T-cell (primary cell): ENCODE results near the gene ACER2. TPM values are rescaled to one million over a fixed set of nuclear protein-coding genes. Genes with fewer than 3 reads are reported as not detected.

Experiments
- ATAC-seq, 4 experiments: fragments of 200-7000 bp in 3 of 4; fragments of 150-1000 bp in 1 of 4; cut with Tn5 transposase; replicated peaks in 1 of 4; 1 replicate in 3 of 4; 2 replicates in 1 of 4; pipeline ENCODE4 v1.10.0; 2021; ENCODE audit warnings: moderate library complexity in 3 of 4, mild to moderate bottlenecking in 2 of 4, moderate number of reproducible peaks in 1 of 4
- CTCF ChIA-PET, 2 donors: fragments of 300-600 bp; sonication (Branson Sonifier 250); formaldehyde crosslinking; loops; one replicate each; lab custom pipeline; 2022; ENCODE audit warnings: antibody characterized with exemption in 2 of 2; lab: Charles Lee
- POLR2A ChIA-PET, 2 donors: fragments of 300-600 bp; sonication (Branson Sonifier 250); formaldehyde crosslinking; loops; one replicate each; lab custom pipeline; 2022; ENCODE audit warnings: antibody characterized with exemption in 2 of 2; lab: Charles Lee
- DNase-seq, 35 experiments: peaks; one replicate each; pipeline versions ENCODE4 v3.0.0 to v3.0.0-alpha.2; 2013 to 2023
- H3K27ac ChIP-seq: one replicate; pipeline ENCODE4 v1.5.1; 2013; ENCODE audit warnings: low read length
- H3K27me3 ChIP-seq, 2 experiments: replicated peaks in 1 of 2; 1 replicate in 1 of 2; 2 replicates in 1 of 2; pipeline versions ENCODE4 v1.6.1 to v1.7.0; 2013; ENCODE audit warnings: low read length in 1 of 2, mixed read lengths in 1 of 2; ENCODE audit not compliant: control insufficient read depth in 2 of 2, insufficient read depth in 2 of 2; ENCODE audit errors: extremely low read depth in 1 of 2
- H3K36me3 ChIP-seq, 2 donors: 1 replicate in 1 of 2; 2 replicates in 1 of 2; pipeline versions ENCODE4 v1.6.1 to v1.7.0; 2013; ENCODE audit warnings: low read length in 1 of 2; ENCODE audit not compliant: control insufficient read depth in 2 of 2, insufficient read depth in 1 of 2; ENCODE audit errors: extremely low read depth in 1 of 2
- H3K4me1 ChIP-seq, 2 experiments: 1 replicate in 1 of 2; 2 replicates in 1 of 2; pipeline versions ENCODE4 v1.6.1 to v1.7.0; 2013; ENCODE audit warnings: low read length in 2 of 2, mixed read lengths in 1 of 2; ENCODE audit not compliant: insufficient read depth in 2 of 2, control insufficient read depth in 1 of 2; ENCODE audit errors: extremely low read depth in 1 of 2
- H3K4me3 ChIP-seq, 2 donors: 1 replicate in 1 of 2; 2 replicates in 1 of 2; pipeline versions ENCODE4 v1.5.1 to v1.7.0; 2013; ENCODE audit warnings: mild to moderate bottlenecking in 2 of 2, low read length in 1 of 2, moderate library complexity in 1 of 2; ENCODE audit not compliant: control insufficient read depth in 1 of 2; ENCODE audit errors: extremely low read depth in 1 of 2
- H3K9me3 ChIP-seq: 2 replicates; pipeline ENCODE4 v1.7.0; 2013
- H3K27ac Mint-ChIP-seq, 2 donors: one replicate each; pipeline ENCODE4 v1.8.0; 2020 to 2021; ENCODE audit warnings: mild to moderate bottlenecking in 2 of 2, mixed read lengths in 2 of 2
- H3K27me3 Mint-ChIP-seq, 2 donors: one replicate each; pipeline ENCODE4 v1.8.0; 2021 to 2022; ENCODE audit warnings: mixed read lengths in 2 of 2
- H3K36me3 Mint-ChIP-seq: one replicate; pipeline ENCODE4 v1.8.0; 2021; ENCODE audit warnings: mixed read lengths
- H3K4me1 Mint-ChIP-seq, 3 donors: one replicate each; pipeline ENCODE4 v1.8.0; 2020 to 2022; ENCODE audit warnings: mixed read lengths in 3 of 3, mild to moderate bottlenecking in 1 of 3
- H3K4me3 Mint-ChIP-seq, 3 donors: one replicate each; pipeline ENCODE4 v1.8.0; 2020 to 2022; ENCODE audit warnings: mild to moderate bottlenecking in 3 of 3, mixed read lengths in 3 of 3, moderate library complexity in 3 of 3
- H3K9me3 Mint-ChIP-seq, 3 donors: one replicate each; pipeline ENCODE4 v1.8.0; 2020 to 2022; ENCODE audit warnings: mixed read lengths in 3 of 3
- WGBS: methylation state at CpG from one replicate; pipeline ENCODE4 v1.1.5; 2013; ENCODE audit warnings: missing lambda C conversion rate; ENCODE audit not compliant: insufficient coverage; 5-methylcytosine and 5-hydroxymethylcytosine counted together
- total RNA-seq, 35 experiments: library from RNA in 6 of 35; stranded (reverse) in 6 of 35; fragments of 120-200 nt in 1 of 35; gene quantifications; one replicate each; pipeline versions ENCODE4 v1.2.1 to v1.2.4 and lab custom pipeline; 2013 to 2026

The ACER2 gene
- total RNA-seq, 5 donors from 2014 or later (not counting 1 experiment from before 2014, with no cell fraction given): 1.4 to 4.1 (median 3.2) TPM

DNA sequence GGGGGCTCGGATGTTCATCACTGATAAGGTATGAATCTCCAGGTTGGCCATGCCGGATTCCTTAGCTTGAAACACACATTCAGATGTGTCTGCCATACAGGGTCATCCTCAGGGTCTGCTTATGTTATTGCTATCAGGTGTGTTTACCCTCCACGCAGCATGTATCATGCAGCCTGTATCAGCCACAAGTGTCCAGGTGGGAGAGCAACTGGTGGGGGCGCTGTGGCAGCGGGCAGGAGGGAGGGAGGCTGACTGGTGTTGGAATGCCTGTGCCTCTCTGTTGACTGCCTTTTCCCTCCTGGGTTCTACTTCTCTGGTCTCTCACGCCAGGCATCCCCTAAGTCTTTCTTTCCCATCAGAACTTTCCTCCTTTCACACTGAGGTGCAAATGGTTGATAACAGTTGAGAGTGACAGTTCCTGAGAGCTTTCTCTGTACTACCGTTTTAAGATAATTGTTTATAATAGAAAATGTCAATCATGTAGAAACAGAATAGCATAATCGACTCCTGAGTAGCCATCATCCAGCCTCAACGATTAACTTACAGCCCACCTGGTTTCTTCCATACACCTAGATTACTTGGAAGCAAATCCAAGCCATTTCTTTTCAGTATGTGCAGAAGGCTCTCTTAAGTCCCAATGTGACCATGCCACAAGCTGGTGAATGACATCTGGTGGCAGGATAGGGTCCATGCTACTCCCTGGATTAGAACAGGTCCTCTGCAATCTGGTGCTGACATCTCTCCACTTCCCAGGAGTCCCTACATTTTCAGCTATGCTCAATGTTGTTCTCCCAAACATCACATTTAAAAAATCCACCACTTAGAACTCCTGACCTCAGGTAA lies 86.6 kb downstream of the ACER2 start:
- Mint-ChIP-seq H3K27ac (no peak overlapping the region), H3K4me3 (no peak overlapping the region), H3K36me3 (no peaks in the 10 kb centered on the region), H3K27me3 (peaks cover 14 to 18% of the 10 kb centered on the region in 2 donors), H3K4me1 (peaks cover 8 to 14% (median 11%) of the 10 kb centered on the region in 3 donors), H3K9me3 (peaks cover 0 to under 1% (median 0%) of the 10 kb centered on the region in 3 donors)
- DNase-seq: no peak
- peaks cover 0 to 6% of the 10 kb centered on the region in 2 experiments for H3K4me1 ChIP-seq
- no peak overlapping the region for H3K27ac ChIP-seq
- CTCF ChIA-PET: interaction anchor here in 1 of 2 donors (1.0 kb wide), 1 partner anchor 31 kb away, joined by 3 read pairs; no protein-coding TSS in a partner anchor
- H3K36me3 ChIP-seq: no peaks in the 10 kb centered on the region
- H3K27me3 ChIP-seq: peaks cover 0 to 17% of the 10 kb centered on the region in 2 experiments
- WGBS: 100% methylated on average over 1 of the region's 9 CpGs
- H3K9me3 ChIP-seq: no peaks in the 10 kb centered on the region
- ATAC-seq: no peak
- POLR2A ChIA-PET: no interaction called here
- no peak overlapping the region for H3K4me3 ChIP-seq

DNA sequence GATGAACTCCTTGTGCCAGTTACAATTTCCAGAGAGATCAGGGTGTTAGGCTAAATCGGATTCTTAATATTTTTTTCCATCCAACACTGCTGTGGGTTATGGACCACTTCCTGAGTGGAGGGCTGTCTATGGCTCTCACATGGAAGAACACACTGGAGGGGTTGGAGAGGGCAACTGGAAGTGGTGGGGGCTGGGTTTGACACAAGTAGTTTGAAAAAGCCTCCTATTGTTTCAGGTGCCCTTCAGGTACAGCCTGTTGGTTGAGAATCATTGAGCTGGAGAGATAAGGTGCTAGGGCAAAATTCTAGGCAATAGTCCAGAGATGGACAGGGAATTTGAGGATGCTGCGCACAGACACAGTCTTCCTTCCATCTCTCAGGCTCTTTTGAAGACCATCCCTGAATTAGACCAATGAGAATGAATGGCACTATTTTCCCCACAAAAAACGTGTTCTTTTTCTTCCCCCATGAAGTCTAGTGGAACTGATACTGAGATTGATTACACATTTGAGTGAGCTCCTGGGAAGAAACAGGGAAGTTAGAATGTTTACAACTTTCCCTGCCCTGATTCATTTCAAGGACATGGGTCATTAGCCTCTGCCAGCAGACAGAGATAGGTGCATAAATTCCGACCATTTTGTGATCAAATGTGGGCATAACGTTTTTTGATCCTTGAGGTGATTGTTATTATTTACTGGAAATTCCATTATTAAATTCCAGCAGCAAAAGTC lies 87.7 kb downstream of the ACER2 start:
- no peak for DNase-seq
- H3K9me3 Mint-ChIP-seq: peaks cover 0 to 5% (median 0%) of the 10 kb centered on the region in 3 donors
- Histone ChIP-seq H3K36me3 (no peaks in the 10 kb centered on the region), H3K9me3 (no peaks in the 10 kb centered on the region), H3K27me3 (peaks cover 0 to 14% of the 10 kb centered on the region in 2 experiments), H3K4me1 (peaks cover 0 to 6% of the 10 kb centered on the region in 2 experiments), H3K27ac (no peak overlapping the region), H3K4me3 (no peak overlapping the region)
- no peak overlapping the region for H3K4me3 Mint-ChIP-seq
- CTCF ChIA-PET: no interaction called here
- WGBS: no CpG with 5 or more reads among the region's 5 CpGs
- no peak overlapping the region for H3K27ac Mint-ChIP-seq
- H3K36me3 Mint-ChIP-seq: no peaks in the 10 kb centered on the region
- H3K27me3 Mint-ChIP-seq: peaks cover 14 to 22% of the 10 kb centered on the region in 2 donors
- POLR2A ChIA-PET: no interaction called here
- H3K4me1 Mint-ChIP-seq: peaks cover 8 to 14% (median 11%) of the 10 kb centered on the region in 3 donors
- no peak for ATAC-seq

DNA sequence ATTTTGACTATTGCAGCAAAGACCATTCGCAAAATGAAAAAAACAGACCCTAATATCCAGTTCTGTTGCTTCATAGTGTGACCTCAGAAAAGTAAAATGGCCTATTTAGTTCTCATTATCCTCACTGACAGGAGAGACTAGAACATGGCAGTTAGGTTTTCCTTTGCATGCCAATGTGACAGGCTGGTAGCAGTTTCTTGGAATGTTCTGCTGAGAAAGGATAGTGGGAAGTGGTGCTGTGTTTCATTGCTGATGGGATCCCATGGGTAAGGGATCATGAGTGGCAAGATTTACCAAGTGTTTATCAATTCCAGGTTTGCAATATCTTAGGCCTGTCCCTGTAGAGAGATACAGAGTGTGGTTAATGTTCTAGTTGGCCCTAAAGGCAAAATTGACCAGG lies 88.5 kb downstream of the ACER2 start:
- Mint-ChIP-seq H3K27ac (no peak overlapping the region), H3K4me1 (peaks cover 8 to 14% (median 11%) of the 10 kb centered on the region in 3 donors), H3K9me3 (peaks cover 0 to 5% (median 0%) of the 10 kb centered on the region in 3 donors), H3K4me3 (no peak overlapping the region), H3K27me3 (peaks cover 17 to 26% of the 10 kb centered on the region in 2 donors), H3K36me3 (no peaks in the 10 kb centered on the region)
- no peak overlapping the region for H3K4me3 ChIP-seq
- ATAC-seq (no peak), DNase-seq (no peak)
- peaks cover 0 to 14% of the 10 kb centered on the region in 2 experiments for H3K27me3 ChIP-seq
- H3K36me3 ChIP-seq: no peaks in the 10 kb centered on the region
- peaks cover 0 to 6% of the 10 kb centered on the region in 2 experiments for H3K4me1 ChIP-seq
- H3K27ac ChIP-seq: no peak overlapping the region
- POLR2A ChIA-PET: no interaction called here
- WGBS: no CpG with 5 or more reads among the region's 1 CpG
- CTCF ChIA-PET: interaction anchor here in 1 of 2 donors (0.6 kb wide), 1 partner anchor 57 kb away, joined by 3 read pairs; no protein-coding TSS in a partner anchor
- H3K9me3 ChIP-seq: no peaks in the 10 kb centered on the region

DNA sequence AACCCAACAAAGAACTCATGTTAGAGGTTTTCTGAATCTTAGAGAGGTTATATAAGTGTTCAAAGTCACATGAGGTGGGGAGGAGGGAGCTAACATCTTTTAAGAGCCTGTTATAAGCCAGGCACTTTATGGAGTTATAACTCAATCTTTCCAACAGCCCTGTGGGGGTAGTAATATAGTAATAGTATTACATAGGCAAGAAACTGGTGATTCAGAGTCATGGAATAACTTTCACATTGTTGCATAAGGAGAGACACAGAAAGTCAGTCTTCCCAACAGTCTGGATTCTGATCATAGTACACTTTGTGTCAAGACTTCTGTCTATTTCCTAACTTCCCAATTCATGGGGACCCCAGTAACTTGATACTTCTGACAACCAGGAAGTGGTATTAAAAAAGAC lies 89.2 kb downstream of the ACER2 start:
- CTCF ChIA-PET: interaction anchor here in 1 of 2 donors (0.6 kb wide), 1 partner anchor 57 kb away, joined by 3 read pairs; no protein-coding TSS in a partner anchor

More for the DNA sequence above, 89.2 kb downstream of the ACER2 start:
- no peaks in the 10 kb centered on the region for H3K9me3 ChIP-seq
- POLR2A ChIA-PET: no interaction called here
- ATAC-seq (no peak), DNase-seq (no peak)
- Mint-ChIP-seq H3K4me3 (no peak overlapping the region), H3K27ac (no peak overlapping the region), H3K27me3 (peaks cover 14 to 20% of the 10 kb centered on the region in 2 donors), H3K36me3 (no peaks in the 10 kb centered on the region), H3K4me1 (peaks cover 6 to 11% (median 9%) of the 10 kb centered on the region in 3 donors), H3K9me3 (peaks cover 0 to 5% (median 0%) of the 10 kb centered on the region in 3 donors)
- H3K27me3 ChIP-seq: peaks cover 0 to 13% of the 10 kb centered on the region in 2 experiments
- H3K4me3 ChIP-seq: no peak overlapping the region
- H3K4me1 ChIP-seq: peaks cover 0 to 5% of the 10 kb centered on the region in 2 experiments
- no peaks in the 10 kb centered on the region for H3K36me3 ChIP-seq
- no peak overlapping the region for H3K27ac ChIP-seq

Other genes with a start within 250 kb of the ACER2 start
- gene DENND4C, start 178.3 kb upstream of the ACER2 start, total RNA-seq: 10 to 100 TPM; 49.6 to 55.7 (median 53.3) TPM
- gene RPS6, start 28.8 kb upstream of the ACER2 start, total RNA-seq: 1,000 to 10,000 TPM; 3,209 to 3,474 (median 3,466) TPM